Lower lobe of right lung (tissue), 2 donors: Measurements from ENCODE around the gene MINK1. TPM values are rescaled to one million over a fixed set of nuclear protein-coding genes. Genes with fewer than 3 reads are reported as not detected.
"Not testable (repeated sequence)": the region's sequence is repeated elsewhere in the genome, so short reads cannot be mapped to it uniquely, and the experiment has no call there.

Source experiments
- ATAC-seq, 2 donors: fragments of 200-7000 bp; cut with Tn5 transposase; one replicate each; pipeline ENCODE4 v1.9.1; 2020 to 2022; ENCODE audit warnings: mild to moderate bottlenecking in 2 of 2, moderate library complexity in 2 of 2
- DNase-seq: peaks from one replicate; pipeline ENCODE4 v3.0.0-alpha.2; 2020
- H3K27ac ChIP-seq: fragments of 200-600 bp; one replicate; pipeline ENCODE4 v1.8.0; 2022
- H3K27me3 ChIP-seq: fragments of 200-600 bp; one replicate; pipeline ENCODE4 v1.8.0; 2022; ENCODE audit warnings: low read depth
- H3K36me3 ChIP-seq: fragments of 200-600 bp; one replicate; pipeline ENCODE4 v1.8.0; 2022; ENCODE audit warnings: mild to moderate bottlenecking
- H3K4me1 ChIP-seq: fragments of 200-600 bp; one replicate; pipeline ENCODE4 v1.8.0; 2022
- H3K4me3 ChIP-seq: fragments of 200-600 bp; one replicate; pipeline ENCODE4 v1.8.0; 2022; ENCODE audit warnings: mild to moderate bottlenecking
- H3K9me3 ChIP-seq: fragments of 200-600 bp; one replicate; pipeline ENCODE4 v1.8.0; 2022
- CTCF ChIP-seq: fragments of 200-600 bp; IDR thresholded peaks from one replicate; pipeline ENCODE4 v1.8.0; 2022; ENCODE audit warnings: antibody characterized with exemption, mild to moderate bottlenecking
- intact Hi-C: fragments of 100-400 bp; cut with DNase I; formaldehyde crosslinking; loops from one replicate; pipeline ENCODE4 v1.11.0; 2022
- total RNA-seq: library from RNA; stranded (reverse); fragmentation: NEBNext Ultra II Directional; extraction: Animal tissue kit (Norgen Biotek cat#: 25700); gene quantifications from one replicate; pipeline ENCODE4 v1.2.1, GENCODE V29; 2021
- donor health status: DM: no; HTN: yes; CAD: no; lungs with severe emphysema.

The MINK1 gene
- total RNA-seq, 1 donor from 2014 or later = 155 TPM

DNA sequence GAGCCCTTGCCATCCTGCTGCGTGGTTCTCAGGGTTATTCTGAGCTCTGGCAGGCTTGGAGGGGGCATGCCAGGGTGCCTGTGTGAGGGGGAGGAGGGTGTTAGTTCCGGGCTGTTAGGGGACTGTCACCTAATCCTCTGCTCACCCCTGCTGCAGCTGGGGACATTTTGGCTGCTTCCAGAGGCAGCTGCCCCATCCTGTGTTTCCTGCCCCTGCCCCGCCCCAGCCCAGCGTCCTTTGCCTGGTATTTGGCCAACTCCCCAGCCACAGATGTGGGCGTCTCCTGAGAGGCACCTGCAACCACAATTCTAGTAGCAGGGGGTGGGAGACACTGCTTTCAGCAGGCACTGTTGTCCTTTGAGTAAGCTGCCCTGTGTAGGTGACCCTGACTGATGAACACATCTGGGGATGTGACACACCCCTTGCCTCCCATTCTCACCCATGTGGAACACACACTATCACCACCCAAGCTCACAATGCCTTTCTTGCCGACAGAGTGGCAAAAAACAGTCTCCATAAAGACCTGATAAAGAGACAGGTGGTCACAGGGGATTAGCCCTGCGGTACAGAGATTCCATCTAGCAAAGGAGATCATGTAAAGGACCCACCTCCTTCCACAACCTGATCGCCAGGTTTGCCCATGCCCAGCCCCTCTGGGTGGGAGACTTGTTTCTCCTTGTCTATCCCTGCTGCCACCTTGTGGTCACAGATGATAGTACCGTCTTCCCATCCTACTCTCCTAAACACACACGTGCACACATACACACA lies 70.1 kb downstream of the MINK1 start, which contains the start of gene CHRNE:
Gene CHRNE (minus strand): TSS at position 48 of the 768 bp plus-strand sequence. CDS start 35 bp downstream, at position 13.
- Histone ChIP-seq H3K4me1 (peaks cover 44% of the 10 kb centered on the region), H3K36me3 (no peaks in the 10 kb centered on the region), H3K27ac (peak within 1 kb of the TSS; percentile 53), H3K9me3 (no peaks in the 10 kb centered on the region), H3K4me3 (peak within 1 kb of the TSS; percentile 30), H3K27me3 (peaks cover 10% of the 10 kb centered on the region)
- ATAC-seq (peak; percentile 45 to 58), DNase-seq (peak; percentile 71)
- TF ChIP-seq CTCF = peak; percentile 72
- intact Hi-C loops = no loop called here

GRCh38 chr17:4906642-4907041 lies 73.5 kb downstream of the MINK1 start:
- H3K9me3 ChIP-seq, H3K4me3 ChIP-seq, H3K36me3 ChIP-seq, DNase-seq, ATAC-seq, H3K27ac ChIP-seq, H3K27me3 ChIP-seq, intact Hi-C loops: not testable (repeated sequence)
- H3K4me1 ChIP-seq = peaks cover 22% of the 10 kb centered on the region

- intact Hi-C loops = no loop called here
- no peaks in the 10 kb centered on the region for H3K9me3 ChIP-seq
- no peak for TF ChIP-seq CTCF
- peaks cover 9% of the 10 kb centered on the region for H3K4me1 ChIP-seq
- H3K36me3 ChIP-seq = no peaks in the 10 kb centered on the region
- peak overlapping the region; percentile 18 for H3K27ac ChIP-seq
- ATAC-seq (no peak), DNase-seq (peak; percentile 34)
- H3K27me3 ChIP-seq = no peaks in the 10 kb centered on the region
- no peak overlapping the region for H3K4me3 ChIP-seq
These were observed 75.2 kb downstream of the MINK1 start for GRCh38 chr17:4908301-4908700.

DNA sequence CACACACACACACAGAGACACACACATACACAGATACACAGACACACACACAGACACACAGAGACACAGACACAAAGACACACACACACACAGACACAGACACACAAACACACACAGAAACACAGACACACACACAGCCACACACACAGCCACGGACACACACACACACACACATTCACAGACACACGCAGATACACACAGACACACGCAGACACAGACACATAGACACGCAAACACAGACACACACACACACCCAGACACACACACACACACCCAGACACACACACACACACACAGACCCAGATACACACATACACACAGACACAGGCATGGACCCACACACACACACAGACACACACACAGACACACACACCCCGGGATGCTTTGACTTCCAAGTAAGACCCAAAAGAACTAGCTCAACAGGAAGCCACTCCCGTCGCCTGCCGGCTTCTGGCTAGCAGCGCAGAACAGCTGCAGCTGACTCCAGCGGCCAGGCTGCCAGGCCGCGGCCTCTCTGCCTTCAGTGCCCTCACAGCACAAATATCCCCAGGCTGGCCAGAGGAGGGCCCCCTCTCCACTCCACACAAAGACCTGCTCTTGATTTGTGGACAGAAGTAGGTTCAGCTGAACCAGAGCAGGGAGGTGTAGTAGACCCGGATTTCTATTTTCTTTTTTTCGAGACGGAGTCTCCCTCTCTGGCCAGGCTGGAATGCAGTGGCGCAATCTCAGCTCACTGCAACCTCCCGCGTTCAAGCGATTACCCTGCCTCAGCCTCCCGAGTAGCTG lies 75.8 kb downstream of the MINK1 start:
- DNase-seq (peak; percentile 92), ATAC-seq (peak; percentile 97 to 98)
- H3K4me3 ChIP-seq = no peak overlapping the region
- H3K9me3 ChIP-seq = no peaks in the 10 kb centered on the region
- TF ChIP-seq CTCF = peak; percentile 91
- H3K4me1 ChIP-seq = peaks cover 6% of the 10 kb centered on the region
- peak overlapping the region; percentile 77 for H3K27ac ChIP-seq
- intact Hi-C loops = no loop called here
- no peaks in the 10 kb centered on the region for H3K36me3 ChIP-seq
- no peaks in the 10 kb centered on the region for H3K27me3 ChIP-seq

DNA sequence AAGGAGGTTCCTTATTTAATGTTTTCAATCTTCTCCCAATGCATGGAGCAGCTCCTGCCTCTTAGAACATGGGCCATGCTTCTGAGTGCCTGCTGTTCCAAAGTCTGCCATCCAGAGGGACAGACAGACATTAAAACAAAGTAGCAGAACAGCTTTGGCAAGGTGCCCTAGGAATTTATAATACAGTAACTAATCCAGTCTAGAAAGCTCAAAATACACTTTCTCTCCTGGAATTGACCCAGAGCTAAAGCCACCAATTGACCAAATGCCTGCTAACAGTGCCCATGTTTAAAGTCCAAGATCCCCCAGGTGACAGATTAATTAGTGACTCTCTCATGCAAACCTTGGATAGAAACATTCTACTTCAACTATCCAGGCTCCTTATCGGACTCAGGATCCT lies 80.9 kb downstream of the MINK1 start:
- Histone ChIP-seq H3K9me3 (no peaks in the 10 kb centered on the region), H3K36me3 (no peaks in the 10 kb centered on the region), H3K4me3 (no peak overlapping the region), H3K27ac (no peak overlapping the region), H3K27me3 (no peaks in the 10 kb centered on the region), H3K4me1 (peaks cover 6% of the 10 kb centered on the region)
- ATAC-seq (no peak), DNase-seq (no peak)
- intact Hi-C loops = no loop called here
- no peak for TF ChIP-seq CTCF

DNA sequence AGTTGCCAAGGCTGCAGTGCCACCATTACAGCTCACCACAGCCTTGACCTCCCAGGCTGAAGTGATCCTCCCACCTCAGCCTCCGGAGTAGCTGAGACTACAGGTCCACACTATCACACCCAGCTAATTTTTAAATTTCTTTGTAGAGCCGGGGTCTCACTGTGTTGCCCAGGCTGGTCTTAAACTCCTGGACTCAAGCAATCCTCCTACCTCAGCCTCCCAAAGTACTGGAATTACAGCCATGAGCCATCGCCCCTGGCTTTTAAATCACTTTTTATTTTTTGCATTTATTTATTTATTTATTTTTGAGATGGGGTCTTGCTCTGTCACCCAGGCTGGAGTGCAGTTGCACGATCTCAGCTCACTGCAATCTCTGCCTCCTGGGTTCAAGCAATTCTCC lies 81.4 kb downstream of the MINK1 start:
- H3K9me3 ChIP-seq, ATAC-seq, H3K27me3 ChIP-seq, H3K4me3 ChIP-seq, DNase-seq, H3K36me3 ChIP-seq, H3K27ac ChIP-seq, H3K4me1 ChIP-seq, intact Hi-C loops: not testable (repeated sequence)
